GM21367 (cell line): ENCODE results near the gene HGFAC.

Experiments
- ATAC-seq: cut with Tn5 transposase; IDR thresholded peaks from one replicate; pipeline ENCODE4 v1.9.1; 2021; ENCODE audit not compliant: unreplicated experiment

The HGFAC gene

DNA sequence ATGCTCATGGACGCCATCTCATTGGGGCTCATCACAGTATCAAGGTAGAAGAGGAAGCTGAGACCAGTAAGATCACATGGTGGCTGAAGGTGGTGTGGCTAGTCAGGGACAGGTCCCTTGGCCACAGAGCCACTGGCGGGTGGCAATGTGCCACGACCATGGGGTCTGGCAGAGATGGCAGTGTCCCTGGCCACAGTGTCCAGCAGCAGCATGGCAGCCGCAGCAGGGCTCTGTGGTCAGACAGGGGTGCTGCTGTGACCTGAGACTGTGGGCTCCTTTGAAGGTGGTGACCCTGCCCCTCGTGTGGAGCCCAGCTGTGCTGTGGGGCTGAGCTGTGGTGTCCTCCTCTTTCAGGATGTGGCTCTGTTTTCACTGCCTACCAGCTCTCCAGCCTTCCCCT lies 19.2 kb downstream of the HGFAC start:
- ATAC-seq = no peak

DNA sequence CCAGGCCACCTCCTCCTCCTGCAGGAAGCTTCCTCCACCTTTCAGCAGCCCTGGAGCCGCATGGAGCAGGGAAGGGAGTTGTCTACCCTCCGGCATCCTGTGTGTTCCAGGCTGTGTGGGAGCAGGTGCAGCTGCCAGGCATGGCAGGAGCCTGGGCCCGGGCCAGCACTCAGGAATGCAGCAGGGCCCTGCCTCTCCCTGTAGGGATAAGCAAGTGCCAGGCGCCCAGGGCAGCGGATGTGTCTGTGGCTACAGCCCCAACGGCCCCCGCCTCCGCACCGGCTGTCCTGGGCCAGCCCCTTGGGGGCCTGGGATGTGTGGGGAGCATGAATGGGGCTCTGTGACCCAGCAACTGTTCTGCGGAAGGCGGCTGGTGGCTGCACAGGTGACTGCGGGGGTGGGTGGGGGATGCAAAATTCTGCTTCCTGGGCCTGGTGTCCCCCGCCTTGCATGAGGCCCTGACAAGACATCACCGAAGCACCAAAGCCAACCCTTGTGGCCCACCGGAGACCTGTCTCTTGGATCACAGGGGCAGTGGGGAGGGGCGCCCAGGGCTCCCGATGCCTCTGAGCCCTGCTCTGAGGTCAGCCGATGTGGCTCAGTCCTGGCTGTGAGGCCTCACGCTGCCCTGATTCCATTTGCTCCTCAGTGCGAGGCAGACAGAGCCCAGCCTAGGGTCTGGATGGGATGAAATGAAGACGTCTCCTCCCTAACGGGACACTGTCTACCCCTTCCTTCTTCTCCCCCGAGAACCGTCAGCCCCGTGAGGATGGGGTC lies 19.9 kb downstream of the HGFAC start:
- ATAC-seq = no peak

DNA sequence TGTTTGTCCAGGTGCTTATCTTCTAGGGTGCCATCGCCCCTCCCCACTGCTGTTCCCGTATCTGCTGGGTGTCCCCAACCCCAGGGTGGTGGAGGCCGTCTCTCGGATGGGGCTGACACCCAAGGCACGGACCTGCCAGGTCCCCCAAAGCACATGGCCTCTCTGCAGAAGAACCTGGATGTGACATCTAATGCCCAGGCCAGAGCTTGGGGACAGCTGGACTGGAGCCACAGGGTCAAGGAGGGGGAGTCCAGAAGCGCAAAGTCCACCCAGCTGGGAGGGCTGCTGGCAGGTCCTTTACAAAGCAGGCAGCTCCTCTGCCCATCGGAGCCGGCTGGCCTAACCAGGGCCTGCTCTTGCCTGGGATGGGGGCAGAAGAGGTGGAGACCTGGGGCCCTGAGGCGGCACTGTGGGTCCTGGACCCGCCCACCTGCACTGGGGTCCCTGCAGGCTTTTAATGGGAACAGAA lies 20.6 kb downstream of the HGFAC start:
- no peak for ATAC-seq

DNA sequence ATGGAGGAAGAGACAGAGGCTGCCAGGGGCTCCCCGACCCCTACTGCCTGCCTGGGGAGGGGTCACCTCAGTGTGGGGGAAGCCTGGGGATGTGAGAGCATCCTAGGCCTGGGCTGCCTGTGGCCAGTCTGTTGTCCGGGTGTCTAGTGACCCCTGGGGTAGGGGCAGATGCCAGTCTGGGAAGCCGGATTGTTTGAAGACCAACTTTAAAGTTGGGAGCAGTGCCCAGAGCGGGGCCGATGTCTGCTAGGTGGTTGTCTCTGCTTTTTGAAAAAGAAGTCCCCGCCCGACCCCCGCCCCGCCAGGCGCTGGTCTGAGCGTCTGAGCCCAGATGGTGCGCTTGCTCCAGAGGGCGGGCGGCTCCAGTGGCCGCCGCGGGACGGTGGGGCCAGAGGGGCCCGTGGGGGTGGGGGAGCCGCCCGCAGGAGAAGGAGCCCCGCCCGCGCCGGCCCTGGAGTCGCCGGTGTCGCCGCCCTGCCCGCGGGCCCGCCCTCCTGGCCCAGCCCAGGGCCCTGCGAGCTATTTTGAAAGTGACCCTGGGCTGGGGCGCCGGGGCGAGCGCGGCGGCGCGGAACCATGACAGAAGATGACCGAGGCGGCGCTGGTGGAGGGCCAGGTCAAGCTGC lies 21.1 kb downstream of the HGFAC start, which contains the start of gene DOK7:
Gene DOK7, plus strand, starts transcription at position 517 of the 626 bp plus-strand sequence. Its CDS starts 70 bp downstream, at position 587.
- no peak for ATAC-seq

DNA sequence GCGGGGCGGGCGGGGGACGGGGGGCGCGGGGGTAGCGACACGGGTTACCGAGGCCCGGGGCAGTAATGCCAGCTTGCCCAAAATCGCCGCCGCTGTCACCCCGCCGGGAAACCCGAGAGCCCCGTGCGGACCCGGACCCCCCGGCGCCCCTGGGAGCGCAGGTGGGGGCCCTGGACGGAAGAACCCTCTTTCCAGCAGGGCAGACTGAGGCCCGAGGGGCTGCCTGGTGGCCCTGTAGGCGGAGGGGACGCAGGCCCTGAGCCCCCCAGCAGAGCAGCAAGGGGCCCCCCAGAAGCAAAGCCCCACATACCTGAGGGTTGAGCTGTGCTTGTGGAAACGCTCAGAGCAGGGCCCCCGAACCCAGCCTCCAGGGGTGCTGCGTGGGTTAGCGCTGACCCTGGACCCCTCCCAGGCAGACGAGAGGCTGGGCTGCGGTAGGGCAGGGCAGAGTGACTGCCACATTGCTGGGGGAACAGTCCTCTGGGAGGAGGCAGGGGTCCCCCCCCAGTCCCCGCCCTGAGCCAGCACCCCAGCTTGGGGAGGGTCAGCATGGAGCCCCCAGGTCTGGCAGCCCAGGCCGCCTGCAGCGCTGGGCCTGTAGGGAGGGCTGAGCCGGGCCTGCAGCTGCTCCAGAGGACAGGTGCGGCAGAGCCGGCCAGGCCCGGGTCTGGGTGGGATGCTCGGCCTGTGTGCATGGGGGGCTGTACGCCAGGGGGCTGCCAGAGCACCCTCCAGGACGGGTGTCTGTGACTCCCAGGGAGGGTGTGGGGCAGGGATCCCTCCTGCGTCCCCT lies 22.0 kb downstream of the HGFAC start:
- ATAC-seq = no peak

DNA sequence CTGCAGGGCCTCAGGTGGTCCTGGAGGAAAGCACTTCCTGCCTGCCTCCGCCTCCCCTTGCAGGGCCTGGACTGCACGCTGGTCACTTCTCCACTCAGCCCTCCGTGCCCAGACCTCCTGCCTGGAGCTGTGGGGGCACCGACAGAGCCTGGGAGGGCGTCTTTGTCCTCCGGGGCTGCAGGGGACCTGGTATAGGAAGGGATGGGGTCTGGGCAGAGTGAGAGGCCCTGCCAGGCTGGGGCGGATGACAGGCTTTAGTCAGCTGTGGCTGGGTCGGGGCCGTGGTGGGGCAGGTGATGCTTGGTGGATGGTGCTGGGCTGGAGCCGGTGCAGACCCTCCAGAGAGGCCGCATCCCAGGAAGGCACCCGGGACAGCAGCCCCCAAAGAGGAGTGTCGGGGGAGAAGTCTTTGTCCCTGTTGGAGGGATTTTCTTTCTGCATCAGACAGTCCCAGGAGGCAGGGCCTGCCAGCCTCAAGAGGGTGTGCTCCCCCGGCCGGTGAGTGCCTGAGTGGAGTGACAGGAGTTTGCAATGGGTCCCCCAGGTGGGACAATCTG lies 22.7 kb downstream of the HGFAC start:
- no peak for ATAC-seq

DNA sequence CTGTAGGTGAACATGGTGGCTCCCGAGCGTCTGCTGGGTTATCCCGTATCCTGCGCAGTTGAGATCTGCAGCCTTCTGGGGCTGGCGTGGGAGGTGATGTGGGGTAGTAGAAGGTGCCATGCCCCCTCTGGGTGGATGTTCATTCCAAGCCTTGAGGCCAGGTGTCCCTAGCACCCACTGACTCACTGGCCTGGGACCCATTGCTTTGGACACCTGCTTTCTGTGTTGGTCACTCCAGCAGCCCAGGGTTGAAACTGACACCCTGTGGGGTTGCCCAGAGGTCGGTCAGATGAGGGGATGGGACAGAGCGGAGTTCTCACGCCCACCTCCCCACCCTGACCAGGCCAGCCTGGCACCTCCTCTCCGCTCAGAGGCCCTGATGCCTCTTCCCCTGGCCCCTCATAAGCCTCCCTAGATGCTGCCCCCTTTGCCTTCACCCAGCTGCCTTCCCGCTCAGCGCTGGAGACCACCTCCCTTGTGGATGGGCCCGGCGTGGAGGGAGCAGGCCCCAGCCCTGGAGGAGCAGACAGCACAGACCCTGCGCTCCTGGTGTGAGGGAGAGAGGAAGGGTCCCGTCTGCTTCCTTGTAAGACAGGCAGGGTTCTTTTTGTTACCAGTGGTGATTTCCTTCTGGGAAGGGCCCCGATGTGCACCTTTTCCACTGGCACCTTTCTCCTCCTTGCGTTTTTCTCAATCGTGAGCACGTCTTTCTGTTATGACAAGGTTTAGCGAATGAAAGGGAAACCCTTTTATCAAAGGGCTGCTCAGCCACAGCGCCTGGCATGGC lies 23.3 kb downstream of the HGFAC start:
- ATAC-seq = no peak

DNA sequence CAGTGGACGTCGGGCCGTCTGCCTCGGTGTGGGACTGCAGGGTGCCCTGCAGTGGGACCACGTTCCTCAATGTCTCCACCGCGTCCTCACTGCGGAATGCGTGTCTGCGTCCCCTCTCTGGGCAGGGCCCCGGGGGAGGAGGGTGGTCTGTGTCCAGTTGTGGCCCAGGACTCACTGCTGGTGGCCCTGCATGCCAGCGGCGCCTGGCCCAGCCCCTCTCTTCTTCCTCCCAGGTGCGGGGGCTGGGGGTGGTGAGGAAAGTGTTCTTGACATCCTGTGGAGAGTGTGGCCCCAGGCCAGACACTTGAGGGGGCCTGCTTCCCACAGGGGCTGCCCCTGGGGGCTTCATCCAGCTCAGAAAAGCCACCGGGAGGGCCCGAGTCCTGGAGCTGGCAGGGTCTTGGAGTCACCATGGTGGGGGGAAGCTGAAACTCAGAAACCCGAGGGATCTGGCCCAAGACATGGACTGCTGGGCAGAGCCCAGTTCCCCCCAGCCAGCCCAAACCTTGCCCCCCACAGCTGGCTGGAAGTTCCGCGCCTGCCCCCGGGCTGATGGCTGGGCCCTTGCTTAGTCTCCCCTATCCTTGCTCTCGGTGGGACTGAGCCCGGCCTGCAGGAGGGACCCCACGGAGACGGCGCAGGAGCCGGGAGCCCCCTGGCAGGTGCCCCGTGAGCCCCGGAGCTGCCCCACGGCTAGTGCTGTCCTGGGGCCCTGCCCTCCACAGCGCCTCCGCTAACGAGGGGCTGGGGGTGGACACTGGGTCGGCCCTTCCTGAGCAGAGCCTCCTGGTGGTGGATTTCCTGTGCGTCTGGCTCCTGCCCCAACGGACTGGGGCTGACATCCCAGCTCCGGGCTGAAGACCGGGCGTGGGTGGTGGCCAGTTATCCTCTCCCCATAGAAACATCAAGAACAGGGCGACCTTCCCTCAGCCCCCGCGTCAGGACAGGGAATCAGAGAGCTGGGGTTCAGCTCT lies 24.2 kb downstream of the HGFAC start:
- no peak for ATAC-seq

DNA sequence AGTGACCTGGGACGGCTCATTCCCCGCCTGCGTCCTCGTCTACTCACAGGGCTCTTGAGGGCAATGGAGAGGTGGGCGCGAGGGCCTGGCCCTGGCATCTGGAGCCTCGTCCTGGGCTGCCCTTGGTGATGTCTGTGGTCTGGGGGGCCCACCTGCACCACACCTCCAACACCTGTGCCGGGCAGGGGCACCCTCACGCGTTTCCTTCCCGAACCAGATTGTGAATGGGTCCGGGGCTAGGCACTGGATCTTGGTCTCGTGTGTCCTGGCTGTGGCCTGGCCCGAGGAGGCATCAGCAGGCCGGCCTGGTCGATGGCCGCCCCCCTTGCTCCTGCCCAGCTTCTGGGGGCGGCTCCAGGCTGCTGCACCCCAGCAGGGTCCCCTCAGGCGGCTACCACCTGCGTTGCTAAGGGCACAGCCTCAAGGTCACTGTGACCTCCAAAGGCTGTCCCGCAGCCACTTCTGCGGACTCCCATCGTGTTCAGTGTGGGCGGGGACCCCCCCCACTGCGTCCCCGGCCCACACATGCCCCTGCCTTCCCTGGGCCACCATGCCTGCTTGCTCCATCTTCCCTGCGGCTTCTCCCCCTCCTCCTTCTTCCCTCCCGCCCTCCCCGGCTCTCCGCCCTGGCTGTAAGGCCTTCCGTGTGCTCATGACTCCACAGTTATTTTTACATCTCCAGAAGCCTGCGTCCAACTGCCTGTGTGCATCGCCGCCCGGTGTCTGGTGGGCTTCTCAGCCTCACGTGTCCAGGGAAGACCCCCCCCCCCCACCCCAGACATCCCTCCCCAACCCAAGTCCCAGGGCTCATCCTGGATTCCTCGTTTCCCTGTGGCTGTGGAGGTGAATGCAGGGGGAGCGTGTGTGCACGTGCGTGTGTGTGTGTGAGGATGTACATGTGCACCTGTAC lies 25.2 kb downstream of the HGFAC start:
- no peak for ATAC-seq

DNA sequence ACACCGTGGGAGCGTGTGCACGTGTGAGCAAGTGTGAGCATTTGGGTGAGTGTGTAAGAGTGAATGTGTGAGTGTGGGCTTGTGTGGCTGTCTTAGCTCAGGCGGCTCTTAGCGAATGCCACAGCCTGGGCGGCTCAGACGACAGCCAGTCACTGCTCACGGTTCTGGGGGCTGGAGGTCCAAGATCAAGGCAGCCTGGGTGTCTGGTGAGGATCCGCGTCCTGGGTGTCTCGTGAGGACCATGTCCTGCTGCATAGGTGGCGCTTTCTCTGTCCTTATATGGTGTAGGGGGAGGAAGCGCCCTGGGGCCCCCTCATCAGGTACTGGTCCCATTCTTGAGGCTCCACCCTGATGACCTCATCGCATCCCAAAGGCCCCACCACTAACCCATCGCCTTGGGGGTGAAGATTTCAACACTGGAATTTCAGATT lies 25.8 kb downstream of the HGFAC start:
- ATAC-seq = no peak

DNA sequence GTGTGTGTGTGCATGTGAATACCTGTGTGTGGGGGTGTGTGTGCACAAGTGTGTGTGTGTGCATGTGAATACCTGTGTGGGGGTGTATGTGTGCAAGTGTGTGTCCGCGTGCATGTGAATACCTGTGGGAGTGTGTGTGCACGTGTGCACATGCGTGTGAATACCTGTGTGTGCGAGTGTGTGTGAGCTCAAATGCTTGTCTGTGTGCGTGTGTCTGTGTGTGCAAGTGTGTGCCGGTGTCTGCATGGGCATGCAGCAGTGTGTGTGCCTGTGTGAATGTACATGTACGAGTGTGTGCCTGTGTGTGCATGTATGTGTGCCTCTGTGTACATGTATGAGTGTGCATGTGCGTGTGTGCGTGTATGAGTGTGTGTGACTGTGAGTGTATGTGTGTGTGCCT lies 26.4 kb downstream of the HGFAC start:
- no peak for ATAC-seq

DNA sequence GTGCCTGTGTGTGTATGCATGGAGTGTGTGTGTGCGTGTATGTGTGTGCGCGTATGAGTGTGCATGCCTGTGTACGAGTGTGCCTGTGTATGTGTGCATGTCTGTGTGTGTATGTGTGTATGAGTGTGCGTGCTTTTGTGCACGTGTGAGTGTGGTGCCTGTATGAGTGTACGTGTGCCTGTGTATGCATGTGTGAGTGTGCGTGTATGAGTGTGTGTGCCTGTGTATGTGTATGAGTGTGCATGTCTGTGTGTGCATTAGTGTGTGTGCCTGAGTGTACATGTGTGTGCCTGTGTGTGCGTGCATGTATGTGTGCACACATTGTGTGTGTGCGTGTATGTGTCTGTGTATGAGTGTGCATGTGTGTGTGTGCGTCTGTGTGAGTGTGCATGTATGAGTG lies 27.0 kb downstream of the HGFAC start:
- no peak for ATAC-seq

DNA sequence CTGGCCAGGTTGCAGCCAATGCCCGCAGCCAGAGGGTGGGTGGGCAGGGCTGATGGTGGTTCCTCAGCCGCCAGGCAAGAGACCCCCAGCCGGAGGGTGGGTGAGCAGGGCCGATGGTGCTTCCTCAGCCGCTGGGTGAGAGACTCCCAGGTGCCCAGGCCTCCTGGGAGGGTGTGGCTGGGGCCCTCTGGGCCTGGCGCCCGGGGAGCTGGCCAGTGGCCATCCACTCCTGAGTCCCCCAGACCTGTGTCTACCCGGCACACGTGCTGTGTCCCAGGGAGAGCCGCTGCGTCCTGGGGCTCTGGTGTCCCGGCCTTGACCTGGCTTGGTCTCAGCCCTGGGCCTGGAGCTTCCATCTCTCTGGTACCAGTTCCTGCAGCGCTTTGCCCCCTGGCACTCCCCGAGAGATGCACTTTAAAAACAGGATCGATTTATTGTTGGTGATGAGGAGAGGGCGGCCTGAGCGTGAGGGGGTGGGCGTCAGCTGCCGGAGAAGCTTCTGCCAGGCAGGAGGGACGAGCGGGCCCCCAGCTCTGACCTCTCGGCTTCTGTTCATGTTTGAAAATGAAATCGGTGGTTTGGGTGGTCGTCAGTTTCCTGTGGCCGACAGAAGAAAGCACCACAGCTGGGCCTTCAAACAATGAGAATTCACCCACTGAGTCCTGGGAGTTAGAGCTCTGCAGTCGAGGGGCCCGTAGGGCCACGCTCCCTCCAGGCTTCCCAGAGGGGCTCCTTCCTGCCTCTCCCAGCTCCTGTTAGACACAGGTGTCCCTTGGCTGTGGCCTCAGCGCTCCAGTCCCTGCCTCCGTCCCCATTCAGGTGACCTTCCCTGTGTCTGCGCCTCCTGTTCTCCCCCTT lies 27.8 kb downstream of the HGFAC start:
- ATAC-seq = no peak

DNA sequence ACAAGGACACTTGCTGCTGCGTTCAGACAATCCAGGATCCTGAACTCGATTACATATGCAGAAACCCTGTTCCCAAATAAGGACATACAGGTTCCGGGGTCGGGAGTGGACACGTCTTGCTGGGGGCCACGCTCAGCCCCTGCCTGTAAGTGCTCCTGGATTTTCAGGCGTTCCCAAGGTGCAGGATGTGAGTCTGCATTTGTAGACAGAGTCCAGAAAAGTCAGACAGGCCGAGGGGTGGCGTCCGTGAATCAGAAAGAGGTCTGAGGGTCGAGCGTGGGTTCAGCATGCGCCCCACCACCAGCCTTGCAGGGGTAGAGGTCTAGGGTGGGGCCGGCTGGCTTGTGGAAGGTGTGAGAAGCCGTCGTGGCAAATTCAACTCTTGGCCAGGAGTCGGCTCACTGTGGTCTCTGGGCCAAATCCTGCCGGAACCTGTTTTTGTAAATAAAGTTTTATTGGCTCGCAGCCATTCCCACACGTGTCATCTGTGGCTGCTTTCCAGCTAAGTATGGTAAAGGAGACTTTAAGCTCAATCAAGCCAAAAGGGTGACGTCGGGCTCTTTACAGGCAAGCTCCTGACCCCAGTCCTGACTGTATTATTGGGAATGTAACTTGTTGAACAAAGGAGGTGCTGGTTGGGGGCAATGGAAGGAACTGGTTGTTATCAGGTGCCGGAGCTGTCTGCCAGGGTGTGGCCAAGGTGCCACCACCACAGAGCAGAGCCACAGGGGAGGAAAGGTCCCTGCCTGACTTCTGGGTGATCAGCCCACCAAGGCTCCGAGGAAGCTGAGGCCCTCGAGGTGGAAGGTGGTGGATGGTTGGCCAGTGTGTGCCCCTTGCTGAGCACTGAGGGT lies 28.7 kb downstream of the HGFAC start:
- no peak for ATAC-seq

DNA sequence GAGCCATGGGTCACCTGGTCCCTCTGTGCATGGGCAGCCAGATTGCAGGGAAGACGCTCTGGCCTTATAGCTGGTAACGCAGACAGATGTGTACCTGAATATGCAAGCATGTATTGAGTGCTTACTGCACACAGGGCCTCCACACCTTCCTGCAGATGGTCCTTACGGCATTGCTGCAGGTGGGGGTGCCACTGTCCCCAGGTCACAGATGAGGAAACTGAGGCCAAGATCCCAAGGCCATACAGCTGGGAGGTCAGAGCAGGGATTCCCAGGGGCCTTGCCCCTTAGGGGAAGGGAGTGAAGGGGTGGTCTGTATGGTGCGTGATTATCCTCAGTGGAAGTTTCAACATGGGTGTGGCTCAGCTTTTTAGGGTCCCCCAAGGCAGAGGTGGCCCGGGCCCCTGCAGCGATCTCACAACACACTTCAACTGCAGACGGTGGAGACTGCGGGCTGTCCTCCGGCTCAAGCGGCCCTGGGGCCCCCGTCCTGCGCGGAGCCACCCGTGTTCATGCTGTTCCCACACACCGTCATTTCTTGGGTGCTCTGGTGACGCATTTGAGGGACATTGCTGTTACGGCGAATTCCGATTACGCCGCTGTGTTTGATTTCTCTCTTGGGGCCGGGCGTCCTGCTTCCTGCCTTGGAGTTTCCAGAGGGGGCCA lies 29.5 kb downstream of the HGFAC start:
- no peak for ATAC-seq

DNA sequence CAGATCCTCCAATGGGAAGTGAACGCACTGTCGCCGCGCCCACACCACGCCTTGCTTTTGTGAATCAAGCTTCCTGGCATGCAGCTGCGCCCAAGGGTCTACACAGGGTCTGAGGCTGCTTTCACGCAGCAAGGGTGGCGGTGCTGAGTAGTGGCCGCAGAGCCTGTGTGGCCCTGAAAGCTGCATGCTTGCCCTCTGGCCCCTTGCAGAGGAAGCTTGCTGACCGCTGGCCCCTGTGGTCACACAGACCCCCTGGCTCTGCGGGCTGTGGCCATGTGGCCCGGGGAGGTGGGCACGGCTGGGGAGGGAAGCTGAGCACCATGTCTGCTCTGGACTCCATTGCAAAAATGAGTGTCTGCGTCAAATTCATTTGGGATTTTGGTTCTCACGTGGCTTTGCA lies 30.1 kb downstream of the HGFAC start:
- ATAC-seq = no peak
